IPS-15b (cell line): ENCODE data around the gene RNF183.
"Not testable (repeated sequence)": the region's sequence is repeated elsewhere in the genome, so short reads cannot be mapped to it uniquely, and the experiment has no call there.

Experiments used
- H3K27me3 ChIP-seq: one replicate; pipeline ENCODE4 v1.6.1; 2013; ENCODE audit warnings: low read length; ENCODE audit not compliant: control insufficient read depth, insufficient read depth
- H3K36me3 ChIP-seq: one replicate; pipeline ENCODE4 v1.6.1; 2013; ENCODE audit warnings: low read length; ENCODE audit not compliant: control insufficient read depth, insufficient read depth
- H3K4me1 ChIP-seq: one replicate; pipeline ENCODE4 v1.6.1; 2013; ENCODE audit warnings: mild to moderate bottlenecking, low read length; ENCODE audit not compliant: control insufficient read depth, insufficient read depth
- H3K4me3 ChIP-seq: one replicate; pipeline ENCODE4 v1.5.1; 2013; ENCODE audit warnings: low read depth, low read length
- H3K9ac ChIP-seq: one replicate; pipeline ENCODE4 v1.6.1; 2013; ENCODE audit warnings: low read depth, mild to moderate bottlenecking, low read length
- H3K9me3 ChIP-seq: one replicate; pipeline ENCODE4 v1.6.1; 2013; ENCODE audit warnings: mild to moderate bottlenecking, low read length; ENCODE audit not compliant: control insufficient read depth, insufficient read depth

RNF183 gene

GRCh38 chr9:113267911-113268566 is 35.1 kb downstream of the RNF183 start:
- no peaks in the 10 kb centered on the region for H3K4me1 ChIP-seq
- H3K36me3 ChIP-seq: peaks cover 13% of the 10 kb centered on the region
- H3K9me3 ChIP-seq: no peaks in the 10 kb centered on the region
- H3K4me3 ChIP-seq: no peak overlapping the region
- H3K27me3 ChIP-seq: no peaks in the 10 kb centered on the region
- H3K9ac ChIP-seq: no peak overlapping the region

- H3K9ac ChIP-seq: no peak overlapping the region
- peaks cover 13% of the 10 kb centered on the region for H3K36me3 ChIP-seq
- H3K4me3 ChIP-seq: no peak overlapping the region
- H3K27me3 ChIP-seq: no peaks in the 10 kb centered on the region
- no peaks in the 10 kb centered on the region for H3K9me3 ChIP-seq
- no peaks in the 10 kb centered on the region for H3K4me1 ChIP-seq
Observed at GRCh38 chr9:113266174-113266573, 37.0 kb downstream of the RNF183 start.

GRCh38 chr9:113261917-113262671 is 41.1 kb downstream of the RNF183 start:
- Histone ChIP-seq H3K9ac (no peak overlapping the region), H3K4me3 (no peak overlapping the region), H3K4me1 (no peaks in the 10 kb centered on the region), H3K27me3 (no peaks in the 10 kb centered on the region), H3K9me3 (no peaks in the 10 kb centered on the region), H3K36me3 (peaks cover 11% of the 10 kb centered on the region)

- Histone ChIP-seq H3K27me3 (no peaks in the 10 kb centered on the region), H3K36me3 (peaks cover 9% of the 10 kb centered on the region)
Observed at GRCh38 chr9:113258282-113258681, 44.9 kb downstream of the RNF183 start.

GRCh38 chr9:113257863-113258262 is 45.3 kb downstream of the RNF183 start:
- peaks cover 9% of the 10 kb centered on the region for H3K36me3 ChIP-seq

More at GRCh38 chr9:113258282-113258681, 44.9 kb downstream of the RNF183 start:
- Histone ChIP-seq H3K9ac (no peak overlapping the region), H3K4me1 (no peaks in the 10 kb centered on the region), H3K9me3 (no peaks in the 10 kb centered on the region), H3K4me3 (no peak overlapping the region)

GRCh38 chr9:113255438-113255837 is 47.7 kb downstream of the RNF183 start:
- no peak overlapping the region for H3K9ac ChIP-seq
- peaks cover 4% of the 10 kb centered on the region for H3K36me3 ChIP-seq
- no peaks in the 10 kb centered on the region for H3K27me3 ChIP-seq
- H3K9me3 ChIP-seq: no peaks in the 10 kb centered on the region
- no peak overlapping the region for H3K4me3 ChIP-seq
- no peaks in the 10 kb centered on the region for H3K4me1 ChIP-seq

More at GRCh38 chr9:113257863-113258262, 45.3 kb downstream of the RNF183 start:
- Histone ChIP-seq H3K4me1 (no peaks in the 10 kb centered on the region), H3K9me3 (no peaks in the 10 kb centered on the region), H3K9ac (no peak overlapping the region), H3K27me3 (no peaks in the 10 kb centered on the region), H3K4me3 (no peak overlapping the region)

GRCh38 chr9:113254991-113255390 is 48.2 kb downstream of the RNF183 start:
- H3K4me1 ChIP-seq: no peaks in the 10 kb centered on the region
- H3K9ac ChIP-seq: no peak overlapping the region
- H3K4me3 ChIP-seq: no peak overlapping the region
- no peaks in the 10 kb centered on the region for H3K27me3 ChIP-seq
- H3K9me3 ChIP-seq: no peaks in the 10 kb centered on the region
- peaks cover under 1% of the 10 kb centered on the region for H3K36me3 ChIP-seq

- H3K36me3 ChIP-seq: no peaks in the 10 kb centered on the region
- H3K4me3 ChIP-seq: no peak overlapping the region
- no peaks in the 10 kb centered on the region for H3K4me1 ChIP-seq
- H3K9me3 ChIP-seq: no peaks in the 10 kb centered on the region
- no peak overlapping the region for H3K9ac ChIP-seq
- no peaks in the 10 kb centered on the region for H3K27me3 ChIP-seq
Observed at GRCh38 chr9:113250807-113251206, 52.4 kb downstream of the RNF183 start.

- not testable (repeated sequence) for H3K9me3 ChIP-seq, H3K36me3 ChIP-seq, H3K9ac ChIP-seq, H3K4me1 ChIP-seq, H3K4me3 ChIP-seq, H3K27me3 ChIP-seq
Observed at GRCh38 chr9:113249661-113250060, 53.5 kb downstream of the RNF183 start.

GRCh38 chr9:113247640-113248039 is 55.5 kb downstream of the RNF183 start:
- H3K9ac ChIP-seq: no peak overlapping the region
- no peaks in the 10 kb centered on the region for H3K9me3 ChIP-seq
- H3K4me3 ChIP-seq: no peak overlapping the region
- H3K4me1 ChIP-seq: no peaks in the 10 kb centered on the region
- no peaks in the 10 kb centered on the region for H3K36me3 ChIP-seq
- no peaks in the 10 kb centered on the region for H3K27me3 ChIP-seq
